HepG2 (cell line): ENCODE results near the gene RALY. TPM values are rescaled to one million over a fixed set of nuclear protein-coding genes. Genes with fewer than 3 reads are reported as not detected.

Experiments used
- ATAC-seq: fragments of 200-7000 bp; cut with Tn5 transposase; 3 replicates; pipeline ENCODE4 v1.9.1; 2020; ENCODE audit warnings: mild to moderate bottlenecking, moderate library complexity
- BruUV-seq: library from RNA; stranded (reverse); fragments of 400-500 nt; replicated peaks from 2 replicates; lab custom pipeline; 2021; lab: Mats Ljungman, UMichigan
- CTCF ChIA-PET: fragments of 300-600 bp; formaldehyde crosslinking; extraction: SDS; loops from one replicate; lab custom pipeline; 2021; ENCODE audit warnings: low total read pairs, inconsistent platforms, low intra/inter-chr PET ratio; lab: Yijun Ruan, JAX
- POLR2A ChIA-PET: fragments of 350-600 bp; sonication (Branson Sonifier 250); formaldehyde crosslinking; loops from one replicate; lab custom pipeline; 2020; ENCODE audit warnings: antibody characterized with exemption, inconsistent platforms; lab: Yijun Ruan, JAX
- DNase-seq: peaks from one replicate; pipeline ENCODE4 v3.0.0-alpha.2; 2015; ENCODE audit warnings: low spot score
- FAIRE-seq: peaks from 3 replicates; lab custom pipeline; 2011; peaks lifted over from hg19 to GRCh38; lab: Jason Lieb, UNC
- H2AFZ ChIP-seq: one replicate; pipeline ENCODE4 v1.6.1; 2011; ENCODE audit warnings: low read length, inconsistent platforms
- H3K27ac ChIP-seq: fragments of 300-600 bp; 3 replicates; pipeline ENCODE4 v1.8.0; 2011; ENCODE audit warnings: mixed run types, mild to moderate bottlenecking, mixed read lengths, low read length, inconsistent platforms; ENCODE audit not compliant: insufficient read depth; ENCODE audit errors: extremely low read length
- H3K27me3 ChIP-seq, 2 experiments: fragments of 200-600 bp in 1 of 2; 2 replicates in 1 of 2; 3 replicates in 1 of 2; pipeline versions ENCODE4 v1.6.0 to v1.8.0; 2011; ENCODE audit warnings: low read length in 2 of 2, mild to moderate bottlenecking in 2 of 2, moderate library complexity in 2 of 2, inconsistent platforms in 1 of 2; ENCODE audit not compliant: insufficient read depth in 2 of 2, control insufficient read depth in 1 of 2
- H3K36me3 ChIP-seq, 2 experiments: fragments of 200-600 bp in 1 of 2; replicated peaks in 1 of 2; 2 replicates in 1 of 2; 3 replicates in 1 of 2; pipeline versions ENCODE4 v1.5.1 to v1.8.0; 2011; ENCODE audit warnings: low read length in 2 of 2, inconsistent platforms in 1 of 2; ENCODE audit not compliant: insufficient read depth in 2 of 2, control insufficient read depth in 1 of 2
- H3K4me1 ChIP-seq: 2 replicates; pipeline ENCODE4 v1.5.1; 2012; ENCODE audit warnings: low read length, inconsistent platforms; ENCODE audit not compliant: insufficient read depth
- H3K4me2 ChIP-seq: 2 replicates; pipeline ENCODE4 v1.6.0; 2011; ENCODE audit warnings: low read depth, low read length, inconsistent platforms
- H3K4me3 ChIP-seq, 3 experiments: fragments of 200-600 bp in 1 of 3; sonication (generic), shearing (Covaris generic) in 1 of 3; replicated peaks in 1 of 3; 2 replicates each; pipeline ENCODE4 v1.5.1; 2011 to 2016; ENCODE audit warnings: low read length in 3 of 3, inconsistent platforms in 2 of 3, low read depth in 2 of 3, mild to moderate bottlenecking in 2 of 3, control low read depth in 1 of 3, mixed read lengths in 1 of 3; ENCODE audit not compliant: insufficient read depth in 1 of 3
- H3K79me2 ChIP-seq: one replicate; pipeline ENCODE4 v1.6.1; 2011; ENCODE audit warnings: low read length, inconsistent platforms; ENCODE audit not compliant: insufficient read depth
- H3K9ac ChIP-seq: 2 replicates; pipeline ENCODE4 v1.6.0; 2011; ENCODE audit warnings: mild to moderate bottlenecking, low read depth, low read length, inconsistent platforms; ENCODE audit not compliant: insufficient read depth
- H3K9me3 ChIP-seq: 2 replicates; pipeline ENCODE4 v1.5.1; 2012; ENCODE audit warnings: mild to moderate bottlenecking, low read length
- H4K20me1 ChIP-seq: 2 replicates; pipeline ENCODE4 v1.6.0; 2011; ENCODE audit warnings: inconsistent platforms, mild to moderate bottlenecking, low read length, moderate library complexity; ENCODE audit not compliant: insufficient read depth
- NPAS2 ChIP-seq: sonication (generic); formaldehyde crosslinking; IDR thresholded peaks from 2 replicates; pipeline ENCODE4 v1.8.0; 2022; ENCODE audit warnings: mild to moderate bottlenecking, missing genetic modification reagents, borderline replicate concordance
- PHB2 ChIP-seq: fragments of 450-650 bp; IDR thresholded peaks from 2 replicates; pipeline ENCODE4 v1.6.1; 2018; ENCODE audit not compliant: partially characterized antibody
- SNAPC4 ChIP-seq: sonication (generic); formaldehyde crosslinking; IDR thresholded peaks from 2 replicates; pipeline ENCODE4 v1.4.0; 2020; ENCODE audit warnings: mild to moderate bottlenecking, missing genetic modification reagents
- SOX13 ChIP-seq, 3 experiments: fragments of 450-650 bp in 1 of 3; sonication (generic) in 1 of 3; formaldehyde crosslinking in 1 of 3; IDR thresholded peaks in 2 of 3; conservative IDR thresholded peaks in 1 of 3; 2 replicates each; pipeline versions ENCODE4 v1.5.0 to v1.6.1; 2016 to 2020; ENCODE audit warnings: antibody characterized with exemption in 1 of 3, mild to moderate bottlenecking in 1 of 3, missing compliant biosample characterization in 1 of 3, missing genetic modification reagents in 1 of 3, moderate library complexity in 1 of 3
- SOX5 ChIP-seq: IDR thresholded peaks from 2 replicates; pipeline ENCODE4 v1.6.1; 2016; ENCODE audit warnings: borderline replicate concordance
- SOX6 ChIP-seq, 2 experiments: fragments of 450-650 bp in 1 of 2; sonication (generic) in 1 of 2; formaldehyde crosslinking in 1 of 2; IDR thresholded peaks; 2 replicates each; pipeline versions ENCODE4 v1.4.0 to v1.6.1; 2017 to 2020; ENCODE audit warnings: antibody characterized with exemption in 1 of 2, mild to moderate bottlenecking in 1 of 2, missing genetic modification reagents in 1 of 2
- ZNF354B ChIP-seq: sonication (generic); formaldehyde crosslinking; IDR thresholded peaks from 2 replicates; pipeline ENCODE4 v1.8.0; 2022; ENCODE audit warnings: mild to moderate bottlenecking, missing genetic modification reagents
- in situ Hi-C: cut with HindIII; loops from 2 replicates; pipeline ENCODE4 v1.10.0; 2017; ENCODE audit warnings: low pct_unique_long_range_greater_than_20kb; ENCODE audit not compliant: extremely low pct_ligation_motif_present
- intact Hi-C: fragments of 100-400 bp; cut with micrococcal nuclease; formaldehyde crosslinking; loops from one replicate; pipeline ENCODE4 v1.10.0; 2022; ENCODE audit not compliant: unreplicated experiment
- polyA plus RNA-seq, 8 experiments: library from polyadenylated mRNA; depleted of rRNA in 3 of 8; stranded (reverse) in 7 of 8; unstranded in 1 of 8; fragments of >200 nt; fragmentation: Illumina TruSeq in 4 of 8; extraction: Trizol in 4 of 8; gene quantifications; 2 replicates each; pipeline versions ENCODE4 v1.2.1 to v1.2.3, GENCODE V29; 2011 to 2016; ENCODE audit warnings: low read depth in 4 of 8, missing spikeins in 1 of 8, mixed read lengths in 1 of 8; ENCODE audit not compliant: insufficient read depth in 1 of 8
- total RNA-seq, 5 experiments: library from RNA; depleted of rRNA; stranded (reverse); fragments of >200 nt; fragmentation: Illumina TruSeq; extraction: Trizol; gene quantifications; 2 replicates each; pipeline ENCODE4 v1.2.3, GENCODE V29; 2016; ENCODE audit warnings: low read depth in 1 of 5
- TF ChIP-seq, protein P1 (sequence below): sonication (generic); formaldehyde crosslinking; IDR thresholded peaks from 2 replicates; pipeline ENCODE4 v1.5.1; 2020; ENCODE audit warnings: mild to moderate bottlenecking, missing genetic modification reagents, borderline replicate concordance

Gene RALY
- total and polyA plus RNA-seq, 2 of the 13 experiments (the other 11 are each of a cell fraction or from before 2014, with no cell fraction given): 178 to 186 TPM

DNA sequence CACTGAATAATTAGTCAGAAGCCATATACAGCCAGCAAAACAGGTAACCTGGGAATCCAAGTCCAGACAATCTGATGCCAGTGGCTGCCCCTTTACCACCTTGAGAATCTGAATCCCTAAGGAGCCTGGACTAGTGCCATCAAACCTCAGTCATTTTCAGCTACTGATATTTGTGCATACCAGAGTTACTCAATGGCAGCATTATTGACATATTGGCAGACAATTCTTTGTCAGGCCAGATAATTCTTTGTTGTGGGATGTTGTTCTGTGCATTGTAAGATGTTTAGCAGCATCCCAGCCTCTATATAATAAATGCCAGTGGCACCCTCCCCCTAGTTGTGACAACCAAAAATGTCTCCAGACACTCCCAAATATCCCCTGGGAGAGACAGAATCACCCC, 121.5 kb downstream of the RALY start:
- Histone ChIP-seq H3K9me3 (no peaks in the 10 kb centered on the region), H3K36me3 (no peaks in the 10 kb centered on the region), H3K9ac (no peak overlapping the region), H3K79me2 (peaks cover 17% of the 10 kb centered on the region), H3K4me3 (no peak overlapping the region), H3K27ac (no peak overlapping the region), H4K20me1 (peaks cover 13% of the 10 kb centered on the region), H3K4me1 (peaks cover 38% of the 10 kb centered on the region), H3K27me3 (peaks cover 0 to 11% of the 10 kb centered on the region in 2 experiments; a peak in 2 of 5 replicates), H2AFZ (no peak overlapping the region), H3K4me2 (0 out of 2 replicates have a peak overlapping the region, but pooled peaks have one; percentile 26)
- intact Hi-C loops: no loop called here
- FAIRE-seq: no peak
- BruUV-seq: no TSS peak
- in situ Hi-C loops: no loop called here
- no peak for DNase-seq
- TF ChIP-seq, protein P1, sequence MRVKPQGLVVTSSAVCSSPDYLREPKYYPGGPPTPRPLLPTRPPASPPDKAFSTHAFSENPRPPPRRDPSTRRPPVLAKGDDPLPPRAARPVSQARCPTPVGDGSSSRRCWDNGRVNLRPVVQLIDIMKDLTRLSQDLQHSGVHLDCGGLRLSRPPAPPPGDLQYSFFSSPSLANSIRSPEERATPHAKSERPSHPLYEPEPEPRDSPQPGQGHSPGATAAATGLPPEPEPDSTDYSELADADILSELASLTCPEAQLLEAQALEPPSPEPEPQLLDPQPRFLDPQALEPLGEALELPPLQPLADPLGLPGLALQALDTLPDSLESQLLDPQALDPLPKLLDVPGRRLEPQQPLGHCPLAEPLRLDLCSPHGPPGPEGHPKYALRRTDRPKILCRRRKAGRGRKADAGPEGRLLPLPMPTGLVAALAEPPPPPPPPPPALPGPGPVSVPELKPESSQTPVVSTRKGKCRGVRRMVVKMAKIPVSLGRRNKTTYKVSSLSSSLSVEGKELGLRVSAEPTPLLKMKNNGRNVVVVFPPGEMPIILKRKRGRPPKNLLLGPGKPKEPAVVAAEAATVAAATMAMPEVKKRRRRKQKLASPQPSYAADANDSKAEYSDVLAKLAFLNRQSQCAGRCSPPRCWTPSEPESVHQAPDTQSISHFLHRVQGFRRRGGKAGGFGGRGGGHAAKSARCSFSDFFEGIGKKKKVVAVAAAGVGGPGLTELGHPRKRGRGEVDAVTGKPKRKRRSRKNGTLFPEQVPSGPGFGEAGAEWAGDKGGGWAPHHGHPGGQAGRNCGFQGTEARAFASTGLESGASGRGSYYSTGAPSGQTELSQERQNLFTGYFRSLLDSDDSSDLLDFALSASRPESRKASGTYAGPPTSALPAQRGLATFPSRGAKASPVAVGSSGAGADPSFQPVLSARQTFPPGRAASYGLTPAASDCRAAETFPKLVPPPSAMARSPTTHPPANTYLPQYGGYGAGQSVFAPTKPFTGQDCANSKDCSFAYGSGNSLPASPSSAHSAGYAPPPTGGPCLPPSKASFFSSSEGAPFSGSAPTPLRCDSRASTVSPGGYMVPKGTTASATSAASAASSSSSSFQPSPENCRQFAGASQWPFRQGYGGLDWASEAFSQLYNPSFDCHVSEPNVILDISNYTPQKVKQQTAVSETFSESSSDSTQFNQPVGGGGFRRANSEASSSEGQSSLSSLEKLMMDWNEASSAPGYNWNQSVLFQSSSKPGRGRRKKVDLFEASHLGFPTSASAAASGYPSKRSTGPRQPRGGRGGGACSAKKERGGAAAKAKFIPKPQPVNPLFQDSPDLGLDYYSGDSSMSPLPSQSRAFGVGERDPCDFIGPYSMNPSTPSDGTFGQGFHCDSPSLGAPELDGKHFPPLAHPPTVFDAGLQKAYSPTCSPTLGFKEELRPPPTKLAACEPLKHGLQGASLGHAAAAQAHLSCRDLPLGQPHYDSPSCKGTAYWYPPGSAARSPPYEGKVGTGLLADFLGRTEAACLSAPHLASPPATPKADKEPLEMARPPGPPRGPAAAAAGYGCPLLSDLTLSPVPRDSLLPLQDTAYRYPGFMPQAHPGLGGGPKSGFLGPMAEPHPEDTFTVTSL: no peak
- no peak for TF ChIP-seq NPAS2
- no peak for TF ChIP-seq SOX13 (IDR thresholded peaks at IDR 0.05)
- peak in 1 of 2 experiments; percentile 80; a peak in 2 of 4 replicates for TF ChIP-seq SOX13 (CRISPR knock-in tag; conservative IDR thresholded peaks at IDR 0.05 in 1 of 2, IDR thresholded peaks at IDR 0.05 in 1 of 2)
- no peak for TF ChIP-seq SNAPC4 (CRISPR knock-in tag)
- TF ChIP-seq ZNF354B: 0 out of 2 replicates have a peak, but pooled peaks have one; percentile 33
- TF ChIP-seq PHB2: no peak
- peak; percentile 37; the same call in 1 of the 2 replicates for TF ChIP-seq SOX5
- no peak for TF ChIP-seq SOX6 (IDR thresholded peaks at IDR 0.05)
- 0 out of 2 replicates have a peak, but pooled peaks have one; percentile 51 for TF ChIP-seq SOX6 (CRISPR knock-in tag; IDR thresholded peaks at IDR 0.05)
- CTCF ChIA-PET: no interaction called here
- POLR2A ChIA-PET: interaction anchor here (0.6 kb wide), 1 partner anchor 156 kb away, joined by 3 read pairs; no protein-coding TSS in a partner anchor
- no peak for ATAC-seq
